K562 (cell line): Measurements from ENCODE around the gene PAN2. TPM values are rescaled to one million over a fixed set of nuclear protein-coding genes. Genes with fewer than 3 reads are reported as not detected.

Experiments used
- DNMT1 ChIP-seq: fragments of 450-650 bp; IDR thresholded peaks from 2 replicates; pipeline ENCODE4 v1.6.1; 2016; ENCODE audit warnings: antibody characterized with exemption, mild to moderate bottlenecking
- E2F3 ChIP-seq: fragments of 250-450 bp; sonication (Bioruptor Pico); IDR thresholded peaks from 2 replicates; pipeline ENCODE4 v1.4.0; 2020; ENCODE audit warnings: mild to moderate bottlenecking
- ETV6 ChIP-seq, 3 experiments: fragments of 150-350 bp in 1 of 3; sonication (generic) in 1 of 3; formaldehyde crosslinking in 1 of 3; IDR thresholded peaks; 2 replicates each; pipeline versions ENCODE4 v1.6.1 to v1.8.0; 2014 to 2022; ENCODE audit warnings: borderline replicate concordance in 2 of 3, low read depth in 2 of 3, antibody characterized with exemption in 1 of 3, low read length in 1 of 3, mild to moderate bottlenecking in 1 of 3, missing genetic modification reagents in 1 of 3
- FOXA1 ChIP-seq: fragments of 450-650 bp; IDR thresholded peaks from 2 replicates; pipeline ENCODE4 v1.6.1; 2016; ENCODE audit warnings: mild to moderate bottlenecking, borderline replicate concordance
- HMGXB4 ChIP-seq: sonication (generic); formaldehyde crosslinking; IDR thresholded peaks from 2 replicates; pipeline ENCODE4 v1.8.1; 2023; ENCODE audit warnings: mild to moderate bottlenecking, missing genetic modification reagents
- NBN ChIP-seq: fragments of 450-650 bp; IDR thresholded peaks from 2 replicates; pipeline ENCODE4 v1.6.1; 2016; ENCODE audit warnings: low read depth, mild to moderate bottlenecking
- PHB2 ChIP-seq: fragments of 450-650 bp; IDR thresholded peaks from 2 replicates; pipeline ENCODE4 v1.6.1; 2017; ENCODE audit warnings: low read depth
- POLR3A ChIP-seq: IDR thresholded peaks from 2 replicates; pipeline ENCODE4 v1.6.1; 2011; ENCODE audit warnings: borderline replicate concordance, mild to moderate bottlenecking, moderate library complexity; ENCODE audit not compliant: insufficient read length, insufficient read depth; ENCODE audit errors: extremely low read depth
- SRSF9 ChIP-seq: fragments of 200-400 bp; formaldehyde crosslinking; IDR thresholded peaks from 2 replicates; pipeline ENCODE4 v1.6.1; 2017; ENCODE audit warnings: low read depth, low read length, borderline replicate concordance
- TGIF2 ChIP-seq: sonication (generic); formaldehyde crosslinking; IDR thresholded peaks from 2 replicates; pipeline ENCODE4 v1.8.1; 2022; ENCODE audit warnings: mild to moderate bottlenecking, missing genetic modification reagents, moderate library complexity
- YY1 ChIP-seq, 3 experiments: IDR thresholded peaks; 2 replicates each; pipeline ENCODE4 v1.6.1; 2011; ENCODE audit warnings: low read length in 2 of 3, mild to moderate bottlenecking in 2 of 3, moderate library complexity in 2 of 3, borderline replicate concordance in 1 of 3, control low read depth in 1 of 3, low read depth in 1 of 3; ENCODE audit not compliant: insufficient read depth in 3 of 3, insufficient replicate concordance in 2 of 3, control insufficient read depth in 1 of 3, insufficient read length in 1 of 3; ENCODE audit errors: extremely low read depth in 1 of 3
- ZBTB7A ChIP-seq: IDR thresholded peaks from 2 replicates; pipeline ENCODE4 v1.6.1; 2011; ENCODE audit warnings: low read depth, mild to moderate bottlenecking, low read length, moderate library complexity, borderline replicate concordance; ENCODE audit not compliant: control insufficient read depth
- ZFP1 ChIP-seq: fragments of 450-650 bp; formaldehyde crosslinking; IDR thresholded peaks from 2 replicates; pipeline ENCODE4 v1.4.0; 2020; ENCODE audit warnings: mild to moderate bottlenecking, mixed read lengths
- ZNF384 ChIP-seq: IDR thresholded peaks from 2 replicates; pipeline ENCODE4 v1.6.1; 2012; ENCODE audit warnings: low read depth, low read length, improper control_type of control experiment
- ZNF407 ChIP-seq: fragments of 450-650 bp; IDR thresholded peaks from 2 replicates; pipeline ENCODE4 v1.6.1; 2016; ENCODE audit warnings: low read depth
- ZNF561 ChIP-seq: fragments of 450-650 bp; formaldehyde crosslinking; conservative IDR thresholded peaks from 2 replicates; pipeline ENCODE4 v1.4.0; 2020; ENCODE audit warnings: mild to moderate bottlenecking, moderate library complexity
- polyA plus RNA-seq, 8 experiments: library from polyadenylated mRNA; depleted of rRNA in 4 of 8; stranded (reverse) in 5 of 8; unstranded in 3 of 8; fragments of >200 nt; fragmentation: Nextera tagmentation in 2 of 8; fragmentation: Illumina TruSeq in 1 of 8; extraction: Ambion mirVana in 2 of 8; extraction: Trizol in 1 of 8; gene quantifications; 2 replicates each; pipeline versions ENCODE4 v1.2.1 to v1.2.3, GENCODE V29; 2011 to 2014; ENCODE audit warnings: inconsistent platforms in 1 of 8, missing spikeins in 1 of 8
- total RNA-seq, 7 experiments: library from RNA; depleted of rRNA in 6 of 7; stranded (reverse); fragments of >200 nt in 6 of 7; fragmentation: Illumina TruSeq in 2 of 7; extraction: Trizol in 2 of 7; gene quantifications; 2 replicates each; pipeline versions ENCODE4 v1.2.1 to v1.2.3, GENCODE V29; 2011 to 2021; ENCODE audit warnings: low replicate concordance in 1 of 7

PAN2 gene
- total and polyA plus RNA-seq, 9 of the 15 experiments (the other 6 are each of a cell fraction or from before 2014, with no cell fraction given), result 15.0 to 66.1 (median 25.9) TPM

GRCh38 chr12:56266693-56267442 is 66.9 kb downstream of the PAN2 start, which contains the start of gene COQ10A (continued):
- TF ChIP-seq ZBTB7A, result peak; percentile 79; the same call in 1 of the 2 replicates
- no peak for TF ChIP-seq ZNF561 (CRISPR knock-in tag)
- 0 out of 2 replicates have a peak, but pooled peaks have one; percentile 4 for TF ChIP-seq ZNF384
- no peak for TF ChIP-seq ETV6 (IDR thresholded peaks at IDR 0.05; ENCODE audit: borderline replicate concordance in 1 of 2, low read depth in 2 of 2, low read length in 1 of 2)
- no peak for TF ChIP-seq ETV6 (CRISPR knock-in tag; IDR thresholded peaks at IDR 0.05; ENCODE audit: borderline replicate concordance)
- TF ChIP-seq HMGXB4, result no peak
- TF ChIP-seq ZFP1 (CRISPR knock-in tag), result no peak
- TF ChIP-seq SRSF9, result no peak
- TF ChIP-seq POLR3A, result no peak
- peak; percentile 74; the same call in 1 of the 2 replicates for TF ChIP-seq NBN
- TF ChIP-seq YY1 (IDR thresholded peaks at IDR 0.05; ENCODE audit: borderline replicate concordance in 1 of 3, control insufficient read depth in 1 of 3, extremely low read depth in 1 of 3, insufficient read depth in 3 of 3, insufficient read length in 1 of 3, insufficient replicate concordance in 2 of 3, low read depth in 1 of 3, low read length in 2 of 3), result peak in 1 of 3 experiments; percentile 16
- no peak for TF ChIP-seq E2F3 (CRISPR knock-in tag)
- no peak for TF ChIP-seq TGIF2
- TF ChIP-seq ZNF407, result no peak
- no peak for TF ChIP-seq FOXA1
- no peak for TF ChIP-seq PHB2
- no peak for TF ChIP-seq DNMT1
